GM23248 (cell line): Measurements from ENCODE around the gene LRMDA.

Source experiments
- EZH2 ChIP-seq: fragments of 200-600 bp; sonication (generic); IDR thresholded peaks from 2 replicates; pipeline ENCODE4 v1.6.1; 2018; ENCODE audit warnings: antibody characterized with exemption, mild to moderate bottlenecking; ENCODE audit not compliant: insufficient read depth, poor library complexity, severe bottlenecking
- EZH2phosphoT487 ChIP-seq: fragments of 200-600 bp; sonication (generic); IDR thresholded peaks from 2 replicates; pipeline ENCODE4 v1.6.1; 2018; ENCODE audit warnings: antibody characterized with exemption, moderate library complexity, mild to moderate bottlenecking, low read depth; ENCODE audit not compliant: insufficient read depth

GRCh38 chr10:75502389-75502788, 71.0 kb downstream of the LRMDA start:
- TF ChIP-seq EZH2phosphoT487 (no peak), EZH2 (no peak)
